H1 (cell line): ENCODE data around the gene KRT32.

ENCODE experiments used
- ASH2L ChIP-seq: fragments of 200-600, 300-600 bp; sonication (generic); IDR thresholded peaks from one replicate; pipeline ENCODE4 v1.7.1; 2017; ENCODE audit warnings: low read length
- ATF3 ChIP-seq: IDR thresholded peaks from 2 replicates; pipeline ENCODE4 v1.6.1; 2011; ENCODE audit warnings: low read depth, mild to moderate bottlenecking, low read length; ENCODE audit not compliant: insufficient read depth
- CTCF ChIP-seq, 3 experiments: IDR thresholded peaks; 1 replicate in 2 of 3; 2 replicates in 1 of 3; pipeline versions ENCODE4 v1.5.1 to v1.6.1; 2011; ENCODE audit warnings: low read length in 3 of 3, mild to moderate bottlenecking in 3 of 3, inconsistent platforms in 2 of 3, low read depth in 1 of 3, moderate library complexity in 1 of 3; ENCODE audit not compliant: insufficient read depth in 1 of 3; ENCODE audit errors: control extremely low read depth in 1 of 3
- FOSL1 ChIP-seq: IDR thresholded peaks from 2 replicates; pipeline ENCODE4 v1.6.1; 2011; ENCODE audit warnings: mild to moderate bottlenecking, low read depth, low read length, moderate library complexity; ENCODE audit not compliant: insufficient read depth
- GABPA ChIP-seq: IDR thresholded peaks from 2 replicates; pipeline ENCODE4 v1.6.1; 2011; ENCODE audit warnings: mild to moderate bottlenecking, low read length, moderate library complexity, borderline replicate concordance; ENCODE audit not compliant: insufficient read depth
- JUND ChIP-seq: IDR thresholded peaks from 2 replicates; pipeline ENCODE4 v1.6.1; 2011; ENCODE audit warnings: mild to moderate bottlenecking, improper control_type of control experiment, low read length
- MAX ChIP-seq: IDR thresholded peaks from 2 replicates; pipeline ENCODE4 v1.6.1; 2012; ENCODE audit warnings: inconsistent platforms
- POLR2A ChIP-seq, 2 experiments: IDR thresholded peaks; 1 replicate in 1 of 2; 2 replicates in 1 of 2; pipeline ENCODE4 v1.6.1; 2011; ENCODE audit warnings: low read depth in 2 of 2, low read length in 2 of 2, mild to moderate bottlenecking in 2 of 2; ENCODE audit errors: control extremely low read depth in 1 of 2
- POLR2AphosphoS5 ChIP-seq: IDR thresholded peaks from 2 replicates; pipeline ENCODE4 v1.6.1; 2011; ENCODE audit warnings: low read depth, low read length
- RFX5 ChIP-seq: IDR thresholded peaks from 2 replicates; pipeline ENCODE4 v1.6.1; 2011; ENCODE audit warnings: low read depth, low read length, improper control_type of control experiment, borderline replicate concordance
- SIN3A ChIP-seq, 2 experiments: IDR thresholded peaks in 1 of 2; conservative IDR thresholded peaks in 1 of 2; 2 replicates each; pipeline ENCODE4 v1.6.1; 2011 to 2012; ENCODE audit warnings: low read length in 2 of 2, improper control_type of control experiment in 1 of 2, low read depth in 1 of 2, mild to moderate bottlenecking in 1 of 2
- SP1 ChIP-seq: IDR thresholded peaks from 2 replicates; pipeline ENCODE4 v1.6.1; 2011; ENCODE audit warnings: low read depth, low read length
- TAF1 ChIP-seq: IDR thresholded peaks from 2 replicates; pipeline ENCODE4 v1.6.1; 2011; ENCODE audit warnings: mild to moderate bottlenecking, low read depth, low read length

GRCh38 chr17:41476866-41477815, 10.0 kb upstream of the KRT32 start:
- no peak for TF ChIP-seq POLR2A (IDR thresholded peaks at IDR 0.05; ENCODE audit: control extremely low read depth in 1 of 2, low read depth in 2 of 2, low read length in 2 of 2)
- TF ChIP-seq CTCF (IDR thresholded peaks at IDR 0.05; ENCODE audit: control extremely low read depth in 1 of 3, insufficient read depth in 1 of 3, low read depth in 1 of 3, low read length in 3 of 3): no peak
- no peak for TF ChIP-seq FOSL1
- no peak for TF ChIP-seq GABPA
- TF ChIP-seq ASH2L: no peak
- no peak for TF ChIP-seq JUND
- TF ChIP-seq MAX: no peak
- TF ChIP-seq POLR2AphosphoS5: no peak
- TF ChIP-seq SP1: no peak
- no peak for TF ChIP-seq TAF1
- no peak for TF ChIP-seq SIN3A (conservative IDR thresholded peaks at IDR 0.05 in 1 of 2, IDR thresholded peaks at IDR 0.05 in 1 of 2; ENCODE audit: low read depth in 1 of 2, low read length in 2 of 2)
- TF ChIP-seq RFX5: no peak
- TF ChIP-seq ATF3: no peak
